ENCODE results near the gene GRHL1. TPM values are rescaled to one million over a fixed set of nuclear protein-coding genes. Genes with fewer than 3 reads are reported as not detected.

Gene GRHL1
- total RNA-seq, 1 donor = 0.36 TPM

- Histone ChIP-seq H3K27me3 (ENCODE audit: insufficient read depth, low read length) (no peaks in the 10 kb centered on the region), H3K4me1 (ENCODE audit: insufficient read depth, low read length) (peaks cover 37% of the 10 kb centered on the region), H3K36me3 (ENCODE audit: insufficient read depth, low read length) (no peaks in the 10 kb centered on the region), H3K4me3 (ENCODE audit: insufficient read depth, low read length) (no peak overlapping the region), H3K9me3 (ENCODE audit: low read depth, low read length) (no peaks in the 10 kb centered on the region), H3K4me2 (ENCODE audit: insufficient read depth, low read length) (no peak overlapping the region), H3K79me2 (ENCODE audit: insufficient read depth, low read length) (no peaks in the 10 kb centered on the region), H4K20me1 (ENCODE audit: insufficient read depth, low read length) (no peaks in the 10 kb centered on the region), H2AFZ (ENCODE audit: low read length) (no peak overlapping the region), H3K27ac (ENCODE audit: low read depth, low read length) (no peak overlapping the region)
- no peak for DNase-seq (ENCODE audit: insufficient read length, low spot score, missing footprints)
- no peak for TF ChIP-seq CTCF (IDR thresholded peaks at IDR 0.05; ENCODE audit: extremely low read depth, low read depth, low read length)
These were observed 86.6 kb downstream of the GRHL1 start for GRCh38 chr2:10038123-10038522.

GRCh38 chr2:10038716-10039115 lies 87.2 kb downstream of the GRHL1 start:
- Histone ChIP-seq H3K9me3 (ENCODE audit: low read depth, low read length) (no peaks in the 10 kb centered on the region), H3K27me3 (ENCODE audit: insufficient read depth, low read length) (no peaks in the 10 kb centered on the region), H3K4me3 (ENCODE audit: insufficient read depth, low read length) (no peak overlapping the region), H3K79me2 (ENCODE audit: insufficient read depth, low read length) (no peaks in the 10 kb centered on the region), H3K27ac (ENCODE audit: low read depth, low read length) (no peak overlapping the region), H4K20me1 (ENCODE audit: insufficient read depth, low read length) (no peaks in the 10 kb centered on the region), H3K4me1 (ENCODE audit: insufficient read depth, low read length) (peaks cover 37% of the 10 kb centered on the region), H3K4me2 (ENCODE audit: insufficient read depth, low read length) (no peak overlapping the region), H2AFZ (ENCODE audit: low read length) (no peak overlapping the region), H3K36me3 (ENCODE audit: insufficient read depth, low read length) (no peaks in the 10 kb centered on the region)
- TF ChIP-seq CTCF (IDR thresholded peaks at IDR 0.05; ENCODE audit: extremely low read depth, low read depth, low read length) = no peak
- DNase-seq (ENCODE audit: insufficient read length, low spot score, missing footprints) = peak; percentile 78

GRCh38 chr2:10039658-10040410 lies 88.3 kb downstream of the GRHL1 start:
- H4K20me1 ChIP-seq (ENCODE audit: insufficient read depth, low read length) = no peaks in the 10 kb centered on the region
- H3K9me3 ChIP-seq (ENCODE audit: low read depth, low read length) = no peaks in the 10 kb centered on the region
- H3K79me2 ChIP-seq (ENCODE audit: insufficient read depth, low read length) = peaks cover 4% of the 10 kb centered on the region
- H3K4me2 ChIP-seq (ENCODE audit: insufficient read depth, low read length) = peak overlapping the region; percentile 47
- peaks cover 37% of the 10 kb centered on the region for H3K4me1 ChIP-seq (ENCODE audit: insufficient read depth, low read length)
- H3K36me3 ChIP-seq (ENCODE audit: insufficient read depth, low read length) = no peaks in the 10 kb centered on the region
- peak overlapping the region; percentile 85 for H2AFZ ChIP-seq (ENCODE audit: low read length)
- TF ChIP-seq CTCF (IDR thresholded peaks at IDR 0.05; ENCODE audit: extremely low read depth, low read depth, low read length) = peak; percentile 7
- H3K27ac ChIP-seq (ENCODE audit: low read depth, low read length) = no peak overlapping the region
- peak; percentile 96 for DNase-seq (ENCODE audit: insufficient read length, low spot score, missing footprints)
- no peaks in the 10 kb centered on the region for H3K27me3 ChIP-seq (ENCODE audit: insufficient read depth, low read length)
- H3K4me3 ChIP-seq (ENCODE audit: insufficient read depth, low read length) = no peak overlapping the region

GRCh38 chr2:10041711-10042110 lies 90.2 kb downstream of the GRHL1 start:
- H3K79me2 ChIP-seq (ENCODE audit: insufficient read depth, low read length) = peaks cover 4% of the 10 kb centered on the region
- no peak overlapping the region for H3K4me3 ChIP-seq (ENCODE audit: insufficient read depth, low read length)
- DNase-seq (ENCODE audit: insufficient read length, low spot score, missing footprints) = no peak

More at GRCh38 chr2:10041711-10042110, 90.2 kb downstream of the GRHL1 start:
- no peak overlapping the region for H3K27ac ChIP-seq (ENCODE audit: low read depth, low read length)
- peaks cover 4% of the 10 kb centered on the region for H4K20me1 ChIP-seq (ENCODE audit: insufficient read depth, low read length)
- no peaks in the 10 kb centered on the region for H3K36me3 ChIP-seq (ENCODE audit: insufficient read depth, low read length)
- H3K9me3 ChIP-seq (ENCODE audit: low read depth, low read length) = no peaks in the 10 kb centered on the region
- H3K4me2 ChIP-seq (ENCODE audit: insufficient read depth, low read length) = no peak overlapping the region
- H3K4me1 ChIP-seq (ENCODE audit: insufficient read depth, low read length) = peaks cover 24% of the 10 kb centered on the region
- no peak overlapping the region for H2AFZ ChIP-seq (ENCODE audit: low read length)
- no peak for TF ChIP-seq CTCF (IDR thresholded peaks at IDR 0.05; ENCODE audit: extremely low read depth, low read depth, low read length)
- no peaks in the 10 kb centered on the region for H3K27me3 ChIP-seq (ENCODE audit: insufficient read depth, low read length)

Measured in osteoblast (primary cell).